ENCODE measurements around the gene PI16. TPM values are rescaled to one million over a fixed set of nuclear protein-coding genes. Genes with fewer than 3 reads are reported as not detected.

The PI16 gene
- total and polyA plus RNA-seq, 2 donors = 2.2 to 3.3 TPM

DNA sequence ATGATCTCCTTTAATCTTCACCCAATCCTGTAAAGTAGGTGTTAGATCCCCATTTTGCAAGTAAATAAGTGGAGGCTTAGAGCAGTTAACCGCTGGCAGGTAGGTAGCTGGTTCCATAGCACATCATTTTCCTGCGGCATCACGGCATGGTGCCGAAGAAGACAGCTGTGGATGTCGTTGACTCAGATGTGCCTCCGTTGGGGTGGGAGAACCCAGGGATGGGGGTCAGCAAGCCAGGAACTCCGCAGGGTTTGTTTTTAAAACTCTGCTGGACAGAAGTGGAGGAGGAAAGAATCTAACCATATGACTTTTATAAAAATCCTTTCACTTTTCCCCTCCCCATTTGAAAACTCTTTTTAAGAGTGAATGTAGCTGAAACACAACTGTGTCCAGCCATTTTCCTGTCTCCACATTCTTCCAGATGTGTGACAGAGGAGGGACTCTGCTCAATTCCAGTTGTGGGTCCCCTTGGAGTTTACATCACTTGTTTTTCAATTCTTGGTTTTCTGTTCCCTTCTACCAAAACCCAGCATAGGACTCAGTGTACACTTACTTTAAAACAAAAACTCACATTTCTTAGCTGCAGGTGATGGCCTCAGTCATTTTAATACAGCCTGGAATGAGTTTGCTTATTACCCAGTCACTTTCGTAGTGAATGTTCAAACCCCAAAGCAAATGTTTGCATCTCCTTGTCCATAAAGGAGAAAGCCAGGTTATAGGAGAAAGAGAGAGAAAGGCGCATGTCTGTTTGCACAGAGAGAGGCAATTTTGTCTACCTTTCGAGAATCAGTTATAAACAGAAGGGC, 27.6 kb upstream of the PI16 start:
- Histone ChIP-seq H3K27ac (ENCODE audit: low read depth in 1 of 2, low read length in 1 of 2) (no peak overlapping the region), H3K36me3 (ENCODE audit: control insufficient read depth in 2 of 2, insufficient read depth in 2 of 2, low read length in 1 of 2) (peaks cover 10 to 21% of the 10 kb centered on the region in 2 donors), H3K9me3 (ENCODE audit: control insufficient read depth in 2 of 2, insufficient read depth in 1 of 2, low read length in 1 of 2) (no peaks in the 10 kb centered on the region), H3K27me3 (ENCODE audit: control insufficient read depth in 2 of 2, insufficient read depth in 1 of 2, low read length in 1 of 2) (no peaks in the 10 kb centered on the region), H3K4me1 (ENCODE audit: control insufficient read depth in 2 of 2, insufficient read depth in 2 of 2, low read length in 2 of 2) (peaks cover 18 to 37% of the 10 kb centered on the region in 2 donors), H3K4me3 (ENCODE audit: low read length in 2 of 2) (no peak overlapping the region)
- 97% methylated on average over 10 of the region's 10 CpGs for WGBS
- no peak for DNase-seq (ENCODE audit: low read depth in 6 of 9, low spot score in 9 of 9)

DNA sequence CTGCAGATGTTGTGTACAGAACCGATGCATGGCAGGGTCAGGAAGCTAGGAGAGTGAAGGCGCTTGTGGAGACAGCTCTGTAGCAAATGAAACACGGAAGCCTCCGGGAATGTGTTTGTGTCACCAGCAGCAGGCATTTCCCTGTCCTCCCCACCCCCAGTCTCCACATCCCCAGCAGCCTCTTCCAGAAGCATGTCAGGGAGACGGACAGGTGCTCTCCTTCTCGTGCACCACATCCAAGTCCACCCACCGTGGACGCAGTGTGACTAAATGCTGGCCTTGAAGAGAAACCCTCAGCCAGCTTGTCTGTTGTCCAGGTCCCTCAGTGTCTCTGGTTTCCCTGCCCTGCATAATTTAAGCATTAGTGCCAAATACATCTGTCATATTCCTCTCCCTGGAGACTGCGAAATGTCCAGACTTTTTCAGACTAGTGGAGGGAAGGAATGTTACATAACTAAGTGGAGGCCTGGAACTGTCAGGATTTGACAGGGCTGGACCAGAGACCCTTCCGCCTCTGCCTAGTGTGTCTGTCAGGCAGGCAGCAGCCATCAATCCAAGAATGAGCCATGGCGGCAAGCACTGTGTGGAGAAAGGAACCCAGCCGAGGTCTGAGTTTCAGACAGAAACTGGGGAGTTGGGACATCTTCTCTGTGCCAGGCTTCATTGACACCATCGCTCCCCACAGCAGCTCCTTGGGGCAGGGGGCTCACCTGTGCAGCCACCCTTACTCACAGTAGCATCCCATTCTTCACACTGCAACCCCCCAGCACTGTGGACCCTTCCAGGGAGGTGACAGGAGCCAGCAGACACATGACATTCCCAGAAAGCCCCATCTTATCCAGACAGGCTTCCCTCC, 26.6 kb upstream of the PI16 start:
- Histone ChIP-seq H3K27ac (ENCODE audit: low read depth in 1 of 2, low read length in 1 of 2) (no peak overlapping the region), H3K36me3 (ENCODE audit: control insufficient read depth in 2 of 2, insufficient read depth in 2 of 2, low read length in 1 of 2) (peaks cover 10 to 18% of the 10 kb centered on the region in 2 donors), H3K4me3 (ENCODE audit: low read length in 2 of 2) (no peak overlapping the region), H3K9me3 (ENCODE audit: control insufficient read depth in 2 of 2, insufficient read depth in 1 of 2, low read length in 1 of 2) (no peaks in the 10 kb centered on the region), H3K27me3 (ENCODE audit: control insufficient read depth in 2 of 2, insufficient read depth in 1 of 2, low read length in 1 of 2) (no peaks in the 10 kb centered on the region), H3K4me1 (ENCODE audit: control insufficient read depth in 2 of 2, insufficient read depth in 2 of 2, low read length in 2 of 2) (peaks cover 18 to 34% of the 10 kb centered on the region in 2 donors)
- 97% methylated on average over 13 of the region's 13 CpGs for WGBS
- no peak for DNase-seq (ENCODE audit: low read depth in 6 of 9, low spot score in 9 of 9)

DNA sequence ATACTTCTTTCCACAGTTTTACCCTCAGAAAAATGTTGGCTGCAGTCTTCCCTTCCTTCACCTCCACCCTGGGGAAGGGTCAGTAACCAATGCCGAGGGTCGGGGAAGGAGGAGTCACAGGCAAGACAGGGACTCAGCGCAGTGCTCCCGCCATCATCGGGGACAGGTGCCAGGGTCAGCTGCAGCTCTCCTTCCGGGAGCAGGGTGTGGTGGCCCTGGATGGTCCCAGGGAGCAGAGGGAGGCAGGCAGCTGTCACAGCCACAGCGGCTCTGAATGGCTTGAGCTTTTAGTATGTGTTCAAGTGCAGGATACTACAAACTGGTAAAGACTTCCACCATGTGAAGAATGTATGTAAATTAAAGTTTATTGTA, 26.0 kb upstream of the PI16 start:
- peaks cover 6 to 12% of the 10 kb centered on the region in 2 donors for H3K36me3 ChIP-seq (ENCODE audit: control insufficient read depth in 2 of 2, insufficient read depth in 2 of 2, low read length in 1 of 2)

DNA sequence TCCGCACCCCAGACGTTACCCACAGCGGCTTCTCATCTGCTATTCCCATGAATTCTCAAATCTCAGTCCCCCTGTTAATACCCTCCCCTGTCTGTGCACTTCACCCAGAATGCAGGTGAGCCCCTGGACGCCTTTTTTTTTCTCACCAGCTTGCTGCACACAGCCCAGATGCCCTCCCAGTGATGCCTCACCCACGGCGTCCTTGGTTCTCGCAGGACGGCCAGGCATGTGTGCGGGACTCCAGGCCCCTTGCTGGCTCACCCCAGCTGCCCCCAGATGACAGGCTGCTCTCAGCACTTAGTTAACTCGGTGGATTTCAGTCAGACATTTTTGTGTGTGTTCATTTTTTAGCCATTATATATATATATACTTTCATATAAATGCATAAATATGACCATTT, 25.4 kb upstream of the PI16 start:
- Histone ChIP-seq H3K9me3 (ENCODE audit: control insufficient read depth in 2 of 2, insufficient read depth in 1 of 2, low read length in 1 of 2) (no peaks in the 10 kb centered on the region), H3K36me3 (ENCODE audit: control insufficient read depth in 2 of 2, insufficient read depth in 2 of 2, low read length in 1 of 2) (peaks cover 5 to 10% of the 10 kb centered on the region in 2 donors), H3K27ac (ENCODE audit: low read depth in 1 of 2, low read length in 1 of 2) (no peak overlapping the region), H3K27me3 (ENCODE audit: control insufficient read depth in 2 of 2, insufficient read depth in 1 of 2, low read length in 1 of 2) (no peaks in the 10 kb centered on the region), H3K4me3 (ENCODE audit: low read length in 2 of 2) (no peak overlapping the region), H3K4me1 (ENCODE audit: control insufficient read depth in 2 of 2, insufficient read depth in 2 of 2, low read length in 2 of 2) (peaks cover 8 to 22% of the 10 kb centered on the region in 2 donors)
- no peak for DNase-seq (ENCODE audit: low read depth in 6 of 9, low spot score in 9 of 9)
- WGBS = 93% methylated on average over 10 of the region's 10 CpGs

More for the DNA sequence above, 26.0 kb upstream of the PI16 start:
- no peak overlapping the region for H3K4me3 ChIP-seq (ENCODE audit: low read length in 2 of 2)
- WGBS = 95% methylated on average over 7 of the region's 7 CpGs
- no peaks in the 10 kb centered on the region for H3K9me3 ChIP-seq (ENCODE audit: control insufficient read depth in 2 of 2, insufficient read depth in 1 of 2, low read length in 1 of 2)
- no peaks in the 10 kb centered on the region for H3K27me3 ChIP-seq (ENCODE audit: control insufficient read depth in 2 of 2, insufficient read depth in 1 of 2, low read length in 1 of 2)
- H3K27ac ChIP-seq (ENCODE audit: low read depth in 1 of 2, low read length in 1 of 2) = no peak overlapping the region
- DNase-seq (ENCODE audit: low read depth in 6 of 9, low spot score in 9 of 9) = no peak
- H3K4me1 ChIP-seq (ENCODE audit: control insufficient read depth in 2 of 2, insufficient read depth in 2 of 2, low read length in 2 of 2) = peaks cover 13 to 28% of the 10 kb centered on the region in 2 donors

DNA sequence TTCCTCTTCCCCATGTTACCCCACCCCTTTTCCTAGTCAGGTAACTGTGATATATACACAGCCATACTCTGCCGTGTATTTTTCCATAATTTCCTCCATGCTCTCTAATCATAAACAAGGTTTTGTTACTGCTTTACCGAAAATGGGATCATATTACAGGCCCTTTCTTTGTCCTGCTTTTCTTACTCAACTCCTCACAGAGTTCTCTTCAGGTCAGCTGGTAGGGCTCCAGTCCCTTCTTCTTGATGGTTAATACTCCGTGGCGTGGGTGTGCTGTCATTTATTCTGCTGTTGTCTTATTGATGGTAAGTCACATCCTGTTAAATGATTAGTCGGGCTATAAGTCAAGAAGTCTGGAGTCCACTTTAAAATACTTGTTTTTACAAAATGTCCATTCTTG, 24.9 kb upstream of the PI16 start:
- no peak for DNase-seq (ENCODE audit: low read depth in 6 of 9, low spot score in 9 of 9)
- Histone ChIP-seq H3K36me3 (ENCODE audit: control insufficient read depth in 2 of 2, insufficient read depth in 2 of 2, low read length in 1 of 2) (peaks cover 5 to 10% of the 10 kb centered on the region in 2 donors), H3K27me3 (ENCODE audit: control insufficient read depth in 2 of 2, insufficient read depth in 1 of 2, low read length in 1 of 2) (no peaks in the 10 kb centered on the region), H3K9me3 (ENCODE audit: control insufficient read depth in 2 of 2, insufficient read depth in 1 of 2, low read length in 1 of 2) (no peaks in the 10 kb centered on the region), H3K4me1 (ENCODE audit: control insufficient read depth in 2 of 2, insufficient read depth in 2 of 2, low read length in 2 of 2) (peaks cover 4 to 19% of the 10 kb centered on the region in 2 donors), H3K27ac (ENCODE audit: low read depth in 1 of 2, low read length in 1 of 2) (no peak overlapping the region), H3K4me3 (ENCODE audit: low read length in 2 of 2) (no peak overlapping the region)
- 90% methylated on average over 5 of the region's 5 CpGs for WGBS

DNA sequence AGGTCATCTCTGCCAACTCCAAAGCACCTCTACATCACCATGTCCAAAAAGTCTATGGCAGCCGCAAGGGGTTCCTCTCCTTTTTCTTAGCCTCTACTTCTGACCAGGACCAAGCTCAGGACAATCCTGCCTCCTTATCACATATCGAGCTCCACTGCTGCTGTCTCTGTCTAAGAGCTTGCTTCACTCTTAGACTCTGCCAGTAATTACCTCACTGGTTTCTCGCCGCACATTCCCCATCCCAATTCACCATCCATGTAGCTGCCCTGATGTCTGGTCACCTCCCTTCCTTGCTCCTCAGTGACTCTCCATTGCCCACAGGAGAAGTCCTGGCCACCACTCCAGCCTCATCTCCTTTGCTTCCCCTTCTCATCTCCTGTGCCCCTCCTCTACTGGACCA, 24.1 kb upstream of the PI16 start:
- peaks cover 0 to 10% of the 10 kb centered on the region in 2 donors for H3K4me1 ChIP-seq (ENCODE audit: control insufficient read depth in 2 of 2, insufficient read depth in 2 of 2, low read length in 2 of 2)
- no peak overlapping the region for H3K27ac ChIP-seq (ENCODE audit: low read depth in 1 of 2, low read length in 1 of 2)
- H3K27me3 ChIP-seq (ENCODE audit: control insufficient read depth in 2 of 2, insufficient read depth in 1 of 2, low read length in 1 of 2) = no peaks in the 10 kb centered on the region
- WGBS = 94% methylated on average over 4 of the region's 4 CpGs
- peaks cover 4 to 5% of the 10 kb centered on the region in 2 donors for H3K36me3 ChIP-seq (ENCODE audit: control insufficient read depth in 2 of 2, insufficient read depth in 2 of 2, low read length in 1 of 2)
- H3K4me3 ChIP-seq (ENCODE audit: low read length in 2 of 2) = no peak overlapping the region
- no peak for DNase-seq (ENCODE audit: low read depth in 6 of 9, low spot score in 9 of 9)
- H3K9me3 ChIP-seq (ENCODE audit: control insufficient read depth in 2 of 2, insufficient read depth in 1 of 2, low read length in 1 of 2) = no peaks in the 10 kb centered on the region

DNA sequence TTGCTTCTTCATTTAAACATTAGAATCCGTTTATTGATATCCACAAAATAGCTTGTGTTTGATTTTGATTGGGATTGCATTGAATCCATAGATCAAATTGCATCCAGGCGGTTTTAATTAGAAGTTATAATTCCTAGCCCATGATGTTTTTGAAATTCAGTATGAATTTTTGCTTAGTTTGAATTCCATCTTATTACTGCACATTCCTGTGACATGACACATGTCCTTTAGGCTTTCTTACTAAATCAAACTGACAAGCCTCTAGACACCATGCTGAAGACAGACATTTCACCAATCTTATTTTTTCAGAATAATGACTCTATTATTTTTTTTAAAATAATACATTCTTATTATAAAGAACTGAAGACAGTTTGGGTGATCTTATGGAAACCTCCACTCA, 21.4 kb upstream of the PI16 start:
- DNase-seq (ENCODE audit: low read depth in 6 of 9, low spot score in 9 of 9) = no peak
- Histone ChIP-seq H3K36me3 (ENCODE audit: control insufficient read depth in 2 of 2, insufficient read depth in 2 of 2, low read length in 1 of 2) (peaks cover 0 to 5% of the 10 kb centered on the region in 2 donors), H3K9me3 (ENCODE audit: control insufficient read depth in 2 of 2, insufficient read depth in 1 of 2, low read length in 1 of 2) (no peaks in the 10 kb centered on the region), H3K27ac (ENCODE audit: low read depth in 1 of 2, low read length in 1 of 2) (no peak overlapping the region), H3K4me1 (ENCODE audit: control insufficient read depth in 2 of 2, insufficient read depth in 2 of 2, low read length in 2 of 2) (no peaks in the 10 kb centered on the region), H3K4me3 (ENCODE audit: low read length in 2 of 2) (no peak overlapping the region), H3K27me3 (ENCODE audit: control insufficient read depth in 2 of 2, insufficient read depth in 1 of 2, low read length in 1 of 2) (no peaks in the 10 kb centered on the region)
- WGBS = 97% methylated on average over 2 of the region's 2 CpGs

DNA sequence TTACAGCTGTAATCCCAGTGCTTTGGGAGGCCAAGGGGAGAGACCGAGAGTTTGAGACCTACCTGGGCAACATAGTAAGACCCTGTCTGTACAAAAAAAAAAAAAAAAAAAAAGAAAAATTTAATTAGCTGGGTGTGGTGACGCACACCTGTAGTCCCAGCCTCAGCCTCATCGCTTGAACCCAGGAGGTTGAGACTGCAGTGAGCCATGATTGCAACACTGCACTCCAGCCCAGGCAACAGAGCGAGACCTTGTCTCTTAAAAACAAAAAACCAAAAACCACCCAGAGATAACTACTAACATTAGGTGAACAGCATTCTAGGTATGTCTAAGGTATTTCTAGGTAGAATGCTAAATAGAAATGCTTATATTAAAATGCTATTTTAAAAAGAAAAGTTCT, 21.0 kb upstream of the PI16 start:
- 97% methylated on average over 4 of the region's 4 CpGs for WGBS
- H3K4me3 ChIP-seq (ENCODE audit: low read length in 2 of 2) = no peak overlapping the region
- H3K27ac ChIP-seq (ENCODE audit: low read depth in 1 of 2, low read length in 1 of 2) = no peak overlapping the region
- peaks cover 0 to under 1% of the 10 kb centered on the region in 2 donors for H3K36me3 ChIP-seq (ENCODE audit: control insufficient read depth in 2 of 2, insufficient read depth in 2 of 2, low read length in 1 of 2)
- no peaks in the 10 kb centered on the region for H3K4me1 ChIP-seq (ENCODE audit: control insufficient read depth in 2 of 2, insufficient read depth in 2 of 2, low read length in 2 of 2)
- H3K9me3 ChIP-seq (ENCODE audit: control insufficient read depth in 2 of 2, insufficient read depth in 1 of 2, low read length in 1 of 2) = no peaks in the 10 kb centered on the region
- no peaks in the 10 kb centered on the region for H3K27me3 ChIP-seq (ENCODE audit: control insufficient read depth in 2 of 2, insufficient read depth in 1 of 2, low read length in 1 of 2)
- no peak for DNase-seq (ENCODE audit: low read depth in 6 of 9, low spot score in 9 of 9)

DNA sequence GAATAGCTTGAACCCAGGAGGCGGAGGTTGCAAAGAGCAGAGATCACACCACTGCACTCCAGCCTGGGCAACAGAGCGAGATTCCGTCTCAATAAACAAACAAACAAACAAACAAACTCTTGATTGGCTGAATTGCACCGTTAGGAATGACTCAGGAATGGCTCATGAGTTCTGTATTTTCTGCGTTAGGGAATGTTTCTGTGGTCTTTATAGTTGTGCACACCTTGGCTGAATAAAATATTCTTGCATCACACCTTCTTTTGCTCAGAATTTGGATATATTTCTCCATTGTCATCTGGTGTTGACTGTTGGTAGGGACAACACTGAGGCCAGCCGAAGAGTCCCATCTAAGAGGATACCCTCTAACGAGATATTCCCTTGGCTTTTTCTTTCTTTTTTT, 19.6 kb upstream of the PI16 start:
- Histone ChIP-seq H3K9me3 (ENCODE audit: control insufficient read depth in 2 of 2, insufficient read depth in 1 of 2, low read length in 1 of 2) (no peaks in the 10 kb centered on the region), H3K36me3 (ENCODE audit: control insufficient read depth in 2 of 2, insufficient read depth in 2 of 2, low read length in 1 of 2) (no peaks in the 10 kb centered on the region), H3K4me3 (ENCODE audit: low read length in 2 of 2) (no peak overlapping the region), H3K27ac (ENCODE audit: low read depth in 1 of 2, low read length in 1 of 2) (no peak overlapping the region), H3K4me1 (ENCODE audit: control insufficient read depth in 2 of 2, insufficient read depth in 2 of 2, low read length in 2 of 2) (peaks cover 7 to 10% of the 10 kb centered on the region in 2 donors), H3K27me3 (ENCODE audit: control insufficient read depth in 2 of 2, insufficient read depth in 1 of 2, low read length in 1 of 2) (no peaks in the 10 kb centered on the region)
- no peak for DNase-seq (ENCODE audit: low read depth in 6 of 9, low spot score in 9 of 9)
- 97% methylated on average over 7 of the region's 7 CpGs for WGBS
